GM10266 (cell line): ENCODE data around the gene HSFX3.
"Not testable (repeated sequence)": the region's sequence is repeated elsewhere in the genome, so short reads cannot be mapped to it uniquely, and the experiment has no call there.

Experiments
- DNase-seq: peaks from one replicate; pipeline ENCODE4 v3.0.0; 2012; ENCODE audit errors: extremely low spot score
- TF ChIP-seq, protein P1 (sequence below): IDR thresholded peaks from 2 replicates; pipeline ENCODE4 v1.5.1; 2012; ENCODE audit warnings: mild to moderate bottlenecking, low read depth; ENCODE audit not compliant: control insufficient read depth, insufficient read depth; ENCODE audit errors: missing control alignments

Gene HSFX3

DNA sequence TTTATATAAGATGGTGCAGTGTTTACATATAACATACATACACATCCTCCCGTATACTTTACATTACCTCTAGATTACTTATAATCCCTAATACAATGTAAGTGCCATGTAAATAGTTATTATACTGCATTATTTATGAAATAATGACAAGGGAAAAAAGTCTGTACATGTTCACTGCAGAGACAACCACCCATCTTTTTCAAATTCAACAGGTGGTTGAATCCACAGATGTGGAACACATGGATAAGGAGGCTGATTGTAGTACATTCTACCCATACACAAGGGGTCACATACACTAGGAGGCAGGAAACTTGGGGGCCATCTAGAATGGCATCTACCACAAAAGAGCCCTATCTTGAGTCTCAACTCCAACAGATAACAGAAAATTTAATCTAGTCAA is 41.3 kb downstream of the HSFX3 start:
- TF ChIP-seq, protein P1, sequence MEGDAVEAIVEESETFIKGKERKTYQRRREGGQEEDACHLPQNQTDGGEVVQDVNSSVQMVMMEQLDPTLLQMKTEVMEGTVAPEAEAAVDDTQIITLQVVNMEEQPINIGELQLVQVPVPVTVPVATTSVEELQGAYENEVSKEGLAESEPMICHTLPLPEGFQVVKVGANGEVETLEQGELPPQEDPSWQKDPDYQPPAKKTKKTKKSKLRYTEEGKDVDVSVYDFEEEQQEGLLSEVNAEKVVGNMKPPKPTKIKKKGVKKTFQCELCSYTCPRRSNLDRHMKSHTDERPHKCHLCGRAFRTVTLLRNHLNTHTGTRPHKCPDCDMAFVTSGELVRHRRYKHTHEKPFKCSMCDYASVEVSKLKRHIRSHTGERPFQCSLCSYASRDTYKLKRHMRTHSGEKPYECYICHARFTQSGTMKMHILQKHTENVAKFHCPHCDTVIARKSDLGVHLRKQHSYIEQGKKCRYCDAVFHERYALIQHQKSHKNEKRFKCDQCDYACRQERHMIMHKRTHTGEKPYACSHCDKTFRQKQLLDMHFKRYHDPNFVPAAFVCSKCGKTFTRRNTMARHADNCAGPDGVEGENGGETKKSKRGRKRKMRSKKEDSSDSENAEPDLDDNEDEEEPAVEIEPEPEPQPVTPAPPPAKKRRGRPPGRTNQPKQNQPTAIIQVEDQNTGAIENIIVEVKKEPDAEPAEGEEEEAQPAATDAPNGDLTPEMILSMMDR, result no peak
- DNase-seq, result no peak

DNA sequence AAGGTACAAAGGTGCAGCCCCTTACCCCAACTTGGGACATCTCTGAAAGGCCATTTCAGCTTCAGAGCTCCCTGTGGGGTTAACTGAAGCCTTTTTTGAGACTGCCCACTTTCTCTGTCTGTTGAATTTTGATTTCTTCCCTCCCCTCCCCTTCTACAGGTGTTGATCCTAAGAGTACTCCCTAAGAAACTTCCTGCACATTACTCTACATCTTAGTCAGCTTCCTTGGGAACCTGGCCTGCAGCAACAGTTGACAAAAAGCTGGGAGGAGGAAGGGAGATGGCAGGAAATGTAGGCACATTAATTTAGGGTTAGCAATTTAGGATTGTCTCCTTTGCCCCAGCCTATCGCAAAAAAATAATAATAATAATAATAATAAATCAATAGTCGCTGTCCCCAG is 43.4 kb downstream of the HSFX3 start:
- TF ChIP-seq, protein P1, result no peak
- DNase-seq, result no peak

DNA sequence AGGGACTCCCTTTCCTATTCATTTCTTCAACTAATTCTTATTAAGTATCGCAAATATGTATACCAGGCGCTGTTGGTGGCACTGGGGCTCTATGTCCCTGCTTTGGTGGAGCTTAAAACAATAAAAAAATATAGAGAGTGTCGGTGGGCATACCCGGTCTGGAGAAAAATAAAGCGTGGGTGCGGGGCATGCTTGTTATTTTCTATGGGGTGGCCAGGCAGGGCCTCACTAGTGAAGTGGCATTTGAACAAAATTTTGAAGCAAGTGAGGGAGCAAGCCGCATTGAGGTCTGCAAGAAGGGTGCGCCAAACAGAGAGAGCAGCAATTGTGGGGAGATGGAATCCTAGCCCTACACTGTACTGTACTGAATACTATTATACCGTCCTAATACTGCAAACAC is 44.1 kb downstream of the HSFX3 start:
- DNase-seq, result no peak

DNA sequence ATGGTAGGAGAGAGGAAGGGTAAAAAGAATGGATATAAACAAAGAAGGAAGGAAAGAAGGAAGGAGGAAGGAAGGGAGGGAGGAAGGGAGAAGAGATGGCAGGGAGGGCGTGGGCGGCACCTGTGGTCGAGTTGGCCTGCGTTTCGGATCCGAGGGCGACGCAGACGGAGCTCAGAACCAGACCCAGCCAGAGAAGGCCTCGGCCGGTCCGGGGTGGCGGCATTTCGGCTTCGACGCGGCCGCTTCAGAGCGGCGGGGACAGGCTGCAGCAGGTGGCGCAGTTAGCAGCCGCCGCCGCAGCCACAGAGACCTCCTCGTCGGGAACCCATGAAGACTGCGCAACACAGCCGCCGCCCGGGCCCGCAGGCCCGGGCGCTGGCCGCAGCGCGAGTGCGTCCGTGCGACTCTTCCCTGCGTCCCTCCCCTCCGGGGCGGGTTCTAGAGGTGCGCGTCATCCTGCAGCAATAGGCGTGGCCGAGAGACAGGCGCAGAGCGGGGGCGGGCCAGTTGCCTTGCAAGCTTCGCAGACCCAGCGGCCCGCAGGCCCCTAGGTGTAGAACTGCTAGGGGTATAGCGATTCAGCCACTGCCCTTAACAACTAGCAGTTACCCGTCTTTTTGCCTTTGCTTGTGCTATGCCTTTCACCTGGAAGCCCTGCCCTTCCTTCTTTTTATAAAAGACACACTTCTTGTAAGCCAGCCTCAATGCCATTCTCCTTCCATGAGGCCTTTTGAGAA is 44.6 kb downstream of the HSFX3 start, which contains the start of gene IDS:
IDS (minus strand) TSS at position 392 of the 737 bp plus-strand sequence; CDS start at position 223, 169 bp downstream.
- TF ChIP-seq, protein P1, result no peak
- peak; percentile 72 for DNase-seq

More for the DNA sequence above, 44.1 kb downstream of the HSFX3 start:
- TF ChIP-seq, protein P1, result no peak

DNA sequence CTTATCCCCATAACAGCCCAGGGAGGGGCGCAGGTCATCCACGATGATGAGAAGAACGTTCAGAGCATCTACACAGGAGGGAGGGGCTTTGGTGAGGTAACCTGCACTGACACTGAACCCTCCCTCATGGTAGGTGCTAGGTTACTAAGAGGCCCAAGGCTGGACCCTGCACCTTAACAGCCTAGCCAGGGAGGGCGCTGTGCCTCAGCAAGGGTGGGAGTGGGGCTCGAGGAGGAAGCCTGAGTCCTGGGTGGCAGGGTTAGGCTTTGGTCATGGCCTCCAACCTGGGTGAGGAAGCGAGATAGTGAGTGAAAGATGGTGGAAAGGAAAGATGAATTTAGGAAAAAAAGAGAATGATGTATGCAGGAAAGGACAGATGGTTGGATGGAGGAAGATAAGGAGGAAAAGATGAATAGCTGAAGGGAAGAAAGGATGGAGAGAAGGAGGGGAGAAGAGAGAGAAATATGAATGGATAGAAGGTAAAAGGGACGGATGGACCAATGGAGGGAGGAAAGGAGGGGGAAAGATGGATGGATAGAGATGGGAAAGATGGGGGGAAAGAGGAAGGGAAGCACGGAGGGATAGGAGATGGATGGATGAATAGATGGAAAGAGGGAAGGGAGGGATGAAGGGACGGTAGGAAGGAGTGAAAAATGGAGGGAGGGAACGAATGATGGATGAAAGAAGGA is 45.4 kb downstream of the HSFX3 start:
- TF ChIP-seq, protein P1, result peak; percentile 62
- DNase-seq, result peak; percentile 58

DNA sequence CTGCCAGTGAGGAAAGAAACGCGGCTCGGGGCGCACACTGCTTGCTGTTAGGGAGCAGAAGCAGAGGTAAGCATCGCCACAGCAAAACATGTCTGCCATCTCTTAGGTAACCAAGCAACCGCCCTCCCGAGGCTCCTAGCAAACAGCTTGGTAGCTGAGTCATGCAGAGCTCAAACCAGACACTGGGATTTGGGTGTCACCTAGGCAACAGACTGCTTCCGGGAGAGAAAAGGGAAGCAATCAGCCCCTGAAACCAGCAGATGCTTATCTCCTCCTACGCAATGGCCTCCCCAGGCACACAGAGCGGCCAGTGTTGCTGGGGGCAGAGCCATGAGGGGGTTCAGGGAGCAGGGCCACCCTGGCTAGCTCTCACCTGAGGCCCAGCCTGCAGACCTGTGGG is 46.3 kb downstream of the HSFX3 start:
- DNase-seq, result peak; percentile 14

DNA sequence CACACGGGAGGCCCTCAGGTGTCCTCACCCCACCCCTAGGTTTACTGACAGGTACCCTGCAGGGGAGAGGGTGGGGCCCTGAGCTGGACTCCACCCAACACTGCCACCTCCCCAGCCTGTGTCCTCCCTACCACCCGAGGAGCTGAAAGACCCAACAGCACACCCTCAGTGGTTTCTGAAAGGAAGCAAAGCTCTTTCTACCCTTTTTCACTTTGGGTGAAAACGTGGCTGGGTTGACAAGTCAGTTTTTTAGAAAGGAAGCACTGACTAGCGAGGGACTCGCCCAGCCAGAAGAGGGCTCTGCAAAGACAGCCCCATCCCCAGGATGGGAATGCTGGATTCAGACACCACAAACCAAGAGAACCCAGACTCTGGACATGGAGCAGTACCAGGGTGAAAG is 46.8 kb downstream of the HSFX3 start:
- not testable (repeated sequence) for DNase-seq

DNA sequence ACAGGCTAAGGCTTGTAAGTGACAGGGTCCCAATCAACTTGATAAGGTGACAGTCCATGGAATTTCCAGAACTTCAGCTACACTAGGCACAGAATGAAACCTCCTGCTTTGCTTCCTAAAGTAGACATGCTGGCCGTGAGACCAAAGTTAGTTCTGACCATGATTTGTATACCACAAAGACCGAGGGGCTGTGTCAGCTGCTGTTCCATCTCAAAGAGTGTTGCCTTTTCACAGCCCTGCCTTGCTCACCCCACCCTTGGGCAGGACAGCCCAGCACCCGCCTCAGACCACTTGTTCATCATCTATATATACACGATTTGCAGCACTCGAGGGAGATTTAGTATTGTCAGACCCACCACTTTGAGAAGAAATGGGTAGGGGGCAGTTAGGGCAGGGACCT is 50.0 kb downstream of the HSFX3 start:
- TF ChIP-seq, protein P1, result no peak
- no peak for DNase-seq
